Measurements from ENCODE around the gene FLT4. TPM values are rescaled to one million over a fixed set of nuclear protein-coding genes. Genes with fewer than 3 reads are reported as not detected.

FLT4 gene
- total and polyA plus RNA-seq, 9 of the 15 experiments (the other 6 are each of a cell fraction or from before 2014, with no cell fraction given): 0.01 to 0.42 (median 0.14) TPM; not detected in 2

DNA sequence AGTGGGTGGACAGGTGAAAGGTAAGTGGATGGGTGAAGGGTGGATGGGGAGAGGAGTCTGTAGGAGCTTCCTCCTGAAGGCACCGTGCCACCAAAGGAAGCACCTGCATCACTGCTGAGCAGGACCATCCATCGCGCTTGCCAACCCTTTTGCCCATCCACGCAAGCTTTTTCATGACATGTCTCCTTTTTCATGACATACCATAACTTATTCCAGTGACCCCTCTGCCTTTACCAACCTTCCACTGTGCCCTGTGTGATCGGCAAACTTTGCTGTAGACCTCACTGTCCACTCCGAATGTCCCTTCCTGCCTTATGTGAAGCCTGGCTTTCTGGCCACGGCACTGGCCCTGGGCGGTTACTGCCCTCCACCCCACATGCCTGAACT lies 13.4 kb downstream of the FLT4 start:
- DNase-seq (ENCODE audit: extremely low read depth in 1 of 4, low spot score in 3 of 4): no peak
- no peak overlapping the region for H3K9ac ChIP-seq (ENCODE audit: insufficient read depth in 1 of 2, low read depth in 2 of 2, low read length in 2 of 2)
- ChIA-PET POLR2A (no interaction called here), CTCF (ENCODE audit: low intra/inter-chr PET ratio) (interaction anchor here (0.6 kb wide), 1 partner anchor 1467 kb away, joined by 3 read pairs; no protein-coding TSS in a partner anchor)
- H2AFZ ChIP-seq (ENCODE audit: low read depth, low read length): no peak overlapping the region
- in situ Hi-C loops (cut with MboI) (no loop called here), intact Hi-C loops (cut with micrococcal nuclease) (no loop called here)
- no peaks in the 10 kb centered on the region for H3K9me3 ChIP-seq (replicated peaks; ENCODE audit: control insufficient read depth, insufficient read depth, low read depth, low read length)
- peaks cover 0 to 37% of the 10 kb centered on the region in 2 experiments; a peak in 2 of 5 replicates for H3K4me1 ChIP-seq (replicated peaks in 1 of 2; ENCODE audit: control insufficient read depth in 2 of 2, insufficient read depth in 2 of 2, low read length in 2 of 2)
- TF ChIP-seq ESRRA (IDR thresholded peaks at IDR 0.05; ENCODE audit: borderline replicate concordance, low read depth) (no peak), ZSCAN29 (IDR thresholded peaks at IDR 0.05) (no peak), ASH1L (IDR thresholded peaks at IDR 0.05; ENCODE audit: borderline replicate concordance, low read depth, partially characterized antibody) (no peak), ZNF785 (CRISPR knock-in tag; IDR thresholded peaks at IDR 0.05) (no peak), ZFP36 (IDR thresholded peaks at IDR 0.05; ENCODE audit: low read depth, low read length, partially characterized antibody) (no peak)
- no peaks in the 10 kb centered on the region for H3K36me3 ChIP-seq (ENCODE audit: control insufficient read depth, insufficient read depth, low read length)
- H4K20me1 ChIP-seq (replicated peaks; ENCODE audit: control insufficient read depth, insufficient read depth, low read length): no peaks in the 10 kb centered on the region
- no peak for FAIRE-seq
- peaks cover 11 to 53% of the 10 kb centered on the region in 2 experiments; a peak in 4 of 5 replicates for H3K27me3 ChIP-seq (ENCODE audit: control insufficient read depth in 2 of 2, insufficient read depth in 2 of 2, low read length in 2 of 2)
- H3K27ac ChIP-seq (ENCODE audit: extremely low read depth, low read depth, low read length): no peak overlapping the region
- BruUV-seq (replicated peaks): no TSS peak
- no peaks in the 10 kb centered on the region for H3K9me1 ChIP-seq (ENCODE audit: control insufficient read depth, insufficient read depth, low read length)
- no peak for ATAC-seq
- H3K4me2 ChIP-seq (ENCODE audit: insufficient read depth, low read length): no peak overlapping the region
- H3K4me3 ChIP-seq: no peak overlapping the region
- 24% methylated on average over 6 of the region's 8 CpGs for WGBS (ENCODE audit: insufficient coverage, low coverage, missing lambda C conversion rate)
- H3K79me2 ChIP-seq (ENCODE audit: control insufficient read depth, insufficient read depth, low read length): no peaks in the 10 kb centered on the region
